CD8-positive, alpha-beta memory T cell (primary cell): ENCODE data around the gene RAPGEF5. TPM values are rescaled to one million over a fixed set of nuclear protein-coding genes. Genes with fewer than 3 reads are reported as not detected.

Experiments
- CTCF ChIA-PET: fragments of 350-600 bp; sonication (Branson Sonifier 250); formaldehyde crosslinking; loops from one replicate; lab custom pipeline; 2021; ENCODE audit warnings: antibody characterized with exemption; lab: Charles Lee
- POLR2A ChIA-PET: fragments of 350-600 bp; sonication (Branson Sonifier 250); formaldehyde crosslinking; loops from one replicate; lab custom pipeline; 2021; ENCODE audit warnings: antibody characterized with exemption; lab: Charles Lee
- DNase-seq, 5 donors: peaks; one replicate each; pipeline versions ENCODE4 v3.0.0 to v3.0.0-alpha.2; 2020 to 2022; ENCODE audit warnings: mixed read lengths in 1 of 5
- H3K27ac ChIP-seq: one replicate; pipeline ENCODE4 v1.7.0; 2013; ENCODE audit warnings: low read depth, mild to moderate bottlenecking, low read length, moderate library complexity
- H3K27me3 ChIP-seq: 2 replicates; pipeline ENCODE4 v1.7.0; 2013; ENCODE audit warnings: low read length, mild to moderate bottlenecking; ENCODE audit not compliant: insufficient read depth, poor library complexity, severe bottlenecking
- H3K36me3 ChIP-seq: 2 replicates; pipeline ENCODE4 v1.7.0; 2013; ENCODE audit warnings: mild to moderate bottlenecking, low read length, moderate library complexity; ENCODE audit not compliant: insufficient read depth
- H3K4me1 ChIP-seq: 2 replicates; pipeline ENCODE4 v1.7.0; 2013; ENCODE audit warnings: mild to moderate bottlenecking, low read length, moderate library complexity; ENCODE audit not compliant: insufficient read depth
- H3K4me3 ChIP-seq: 2 replicates; pipeline ENCODE4 v1.7.0; 2013; ENCODE audit warnings: mild to moderate bottlenecking, low read length
- H3K9me3 ChIP-seq: 2 replicates; pipeline ENCODE4 v1.7.0; 2013; ENCODE audit warnings: mild to moderate bottlenecking, low read length
- H3K27ac Mint-ChIP-seq, 8 donors: one replicate each; pipeline ENCODE4 v1.8.0; 2020 to 2021; ENCODE audit warnings: mixed read lengths in 8 of 8, mild to moderate bottlenecking in 6 of 8, inconsistent platforms in 3 of 8, moderate library complexity in 3 of 8
- H3K27me3 Mint-ChIP-seq, 2 donors: one replicate each; pipeline ENCODE4 v1.8.0; 2020 to 2021; ENCODE audit warnings: mixed read lengths in 2 of 2, mild to moderate bottlenecking in 1 of 2, moderate library complexity in 1 of 2
- H3K36me3 Mint-ChIP-seq, 3 donors: one replicate each; pipeline ENCODE4 v1.8.0; 2020 to 2021; ENCODE audit warnings: mixed read lengths in 3 of 3, inconsistent platforms in 1 of 3, mild to moderate bottlenecking in 1 of 3
- H3K4me1 Mint-ChIP-seq, 3 donors: one replicate each; pipeline ENCODE4 v1.8.0; 2020 to 2021; ENCODE audit warnings: mixed read lengths in 3 of 3, inconsistent platforms in 1 of 3, mild to moderate bottlenecking in 1 of 3
- H3K4me3 Mint-ChIP-seq, 7 donors: one replicate each; pipeline ENCODE4 v1.8.0; 2020 to 2021; ENCODE audit warnings: mixed read lengths in 7 of 7, mild to moderate bottlenecking in 6 of 7, moderate library complexity in 4 of 7, inconsistent platforms in 2 of 7
- H3K9me3 Mint-ChIP-seq, 5 donors: one replicate each; pipeline ENCODE4 v1.8.0; 2020 to 2022; ENCODE audit warnings: mixed read lengths in 5 of 5, mild to moderate bottlenecking in 3 of 5, moderate library complexity in 2 of 5, inconsistent platforms in 1 of 5
- polyA plus RNA-seq: library from polyadenylated mRNA; unstranded; fragments of 300-500 nt; fragmentation: Illumina TruSeq; gene quantifications from one replicate; pipeline ENCODE4 v1.2.3, GENCODE V29; 2021
- total RNA-seq, 2 experiments: library from RNA; stranded (reverse); gene quantifications; one replicate each; pipeline ENCODE4 v1.2.3, GENCODE V29; 2021

RAPGEF5 gene
- total and polyA plus RNA-seq, 3 experiments from 2014 or later = 0.13 to 0.86 (median 0.50) TPM

DNA sequence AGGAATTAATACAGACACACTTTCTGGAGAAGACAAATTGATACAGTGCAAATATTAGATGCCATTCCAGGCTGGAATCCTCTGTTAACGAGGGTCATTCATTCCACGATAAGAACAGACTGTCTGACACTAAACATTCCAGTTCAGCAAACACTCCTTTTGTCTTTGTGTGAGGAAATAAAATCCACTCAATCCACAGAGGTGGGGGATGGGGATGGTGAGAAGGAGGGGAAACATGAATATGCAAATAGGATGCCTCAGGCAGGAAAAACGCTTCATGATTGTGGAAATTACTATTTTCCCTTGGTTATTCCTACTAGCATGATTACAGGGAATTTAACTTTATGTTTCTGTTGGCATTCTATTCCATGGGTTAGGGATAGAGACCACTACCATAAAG is 214.4 kb downstream of the RAPGEF5 start:
- ChIA-PET POLR2A (no interaction called here), CTCF (no interaction called here)

DNA sequence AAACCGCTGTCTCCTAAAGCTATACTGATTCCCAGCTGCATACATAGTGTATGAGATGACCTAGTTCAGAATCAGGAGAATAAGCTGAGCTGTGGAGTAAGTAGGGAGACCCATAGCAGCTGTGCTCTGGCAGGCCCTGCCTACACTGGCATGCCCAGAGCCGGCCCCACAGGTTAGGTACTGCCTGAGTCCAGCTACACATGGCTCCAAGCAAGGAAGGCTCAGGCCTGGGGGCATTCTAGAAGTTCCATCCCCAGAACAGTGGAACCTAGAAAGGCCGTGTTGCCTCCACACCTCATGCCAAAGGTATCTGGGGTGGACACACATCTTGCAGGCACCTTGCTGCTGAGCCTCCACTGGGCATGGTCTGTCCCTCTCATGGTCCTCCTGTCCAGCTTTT is 215.6 kb downstream of the RAPGEF5 start:
- no peak overlapping the region for H3K4me3 ChIP-seq
- H3K36me3 ChIP-seq = no peaks in the 10 kb centered on the region
- no peak overlapping the region for H3K27ac ChIP-seq
- H3K36me3 Mint-ChIP-seq = no peaks in the 10 kb centered on the region
- CTCF ChIA-PET = no interaction called here
- H3K27ac Mint-ChIP-seq = no peak overlapping the region
- peaks cover 4 to 16% of the 10 kb centered on the region in 2 donors for H3K27me3 Mint-ChIP-seq
- no peak overlapping the region for H3K4me3 Mint-ChIP-seq
- H3K9me3 Mint-ChIP-seq = no peaks in the 10 kb centered on the region
- H3K4me1 Mint-ChIP-seq = no peaks in the 10 kb centered on the region
- no peak for DNase-seq
- no peaks in the 10 kb centered on the region for H3K9me3 ChIP-seq
- no peaks in the 10 kb centered on the region for H3K4me1 ChIP-seq
- POLR2A ChIA-PET = no interaction called here
- H3K27me3 ChIP-seq = no peaks in the 10 kb centered on the region

More for the DNA sequence above, 214.4 kb downstream of the RAPGEF5 start:
- Histone ChIP-seq H3K27ac (no peak overlapping the region), H3K36me3 (no peaks in the 10 kb centered on the region), H3K4me3 (no peak overlapping the region), H3K4me1 (no peaks in the 10 kb centered on the region), H3K9me3 (no peaks in the 10 kb centered on the region), H3K27me3 (no peaks in the 10 kb centered on the region)
- peaks cover 0 to 6% (median 6%) of the 10 kb centered on the region in 3 donors for H3K4me1 Mint-ChIP-seq
- H3K9me3 Mint-ChIP-seq = no peaks in the 10 kb centered on the region
- peaks cover 4 to 16% of the 10 kb centered on the region in 2 donors for H3K27me3 Mint-ChIP-seq
- DNase-seq = no peak
- H3K36me3 Mint-ChIP-seq = no peaks in the 10 kb centered on the region
- H3K4me3 Mint-ChIP-seq = no peak overlapping the region
- H3K27ac Mint-ChIP-seq = no peak overlapping the region

DNA sequence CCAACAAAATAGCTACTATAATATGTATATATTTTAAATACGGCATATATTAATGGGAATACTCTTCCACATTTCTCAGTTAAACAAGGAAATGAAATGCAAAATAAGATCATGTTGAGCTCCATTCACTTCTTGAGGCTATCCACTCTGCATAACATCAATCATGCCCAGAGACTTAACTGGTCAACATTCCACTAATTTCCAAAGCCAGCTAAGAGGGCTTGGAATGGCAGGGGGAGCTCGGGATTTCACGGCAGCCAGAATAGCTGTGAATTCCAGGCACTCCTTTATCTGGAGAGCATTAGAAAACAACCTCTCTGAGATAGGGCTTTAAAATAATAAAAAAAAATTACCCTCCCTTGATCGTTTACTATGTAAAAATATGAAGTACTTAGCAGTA is 216.4 kb downstream of the RAPGEF5 start:
- Mint-ChIP-seq H3K36me3 (no peaks in the 10 kb centered on the region), H3K4me3 (no peak overlapping the region), H3K4me1 (no peaks in the 10 kb centered on the region), H3K9me3 (no peaks in the 10 kb centered on the region), H3K27me3 (peaks cover 4 to 20% of the 10 kb centered on the region in 2 donors), H3K27ac (no peak overlapping the region)
- H3K27me3 ChIP-seq = no peaks in the 10 kb centered on the region
- H3K9me3 ChIP-seq = no peaks in the 10 kb centered on the region
- H3K27ac ChIP-seq = no peak overlapping the region
- no peak overlapping the region for H3K4me3 ChIP-seq
- ChIA-PET CTCF (no interaction called here), POLR2A (no interaction called here)
- no peaks in the 10 kb centered on the region for H3K36me3 ChIP-seq
- no peak for DNase-seq
- H3K4me1 ChIP-seq = no peaks in the 10 kb centered on the region

- Mint-ChIP-seq H3K4me1 (no peaks in the 10 kb centered on the region), H3K36me3 (no peaks in the 10 kb centered on the region), H3K27ac (no peak overlapping the region), H3K27me3 (peaks cover 5 to 18% of the 10 kb centered on the region in 2 donors), H3K4me3 (no peak overlapping the region), H3K9me3 (no peaks in the 10 kb centered on the region)
- ChIA-PET CTCF (no interaction called here), POLR2A (no interaction called here)
- Histone ChIP-seq H3K9me3 (no peaks in the 10 kb centered on the region), H3K27ac (no peak overlapping the region), H3K4me1 (no peaks in the 10 kb centered on the region), H3K4me3 (no peak overlapping the region), H3K27me3 (no peaks in the 10 kb centered on the region), H3K36me3 (no peaks in the 10 kb centered on the region)
- no peak for DNase-seq
Observed at GRCh38 chr7:22138886-22139285, 218.1 kb downstream of the RAPGEF5 start.

- Mint-ChIP-seq H3K27ac (no peak overlapping the region), H3K4me1 (no peaks in the 10 kb centered on the region), H3K9me3 (no peaks in the 10 kb centered on the region), H3K36me3 (no peaks in the 10 kb centered on the region), H3K27me3 (peaks cover 3 to 15% of the 10 kb centered on the region in 2 donors), H3K4me3 (no peak overlapping the region)
- H3K4me3 ChIP-seq = no peak overlapping the region
- ChIA-PET POLR2A (no interaction called here), CTCF (no interaction called here)
- H3K27me3 ChIP-seq = no peaks in the 10 kb centered on the region
- H3K36me3 ChIP-seq = no peaks in the 10 kb centered on the region
- H3K9me3 ChIP-seq = no peaks in the 10 kb centered on the region
- DNase-seq = no peak
- H3K27ac ChIP-seq = no peak overlapping the region
- H3K4me1 ChIP-seq = no peaks in the 10 kb centered on the region
Observed at GRCh38 chr7:22138106-22138505, 218.8 kb downstream of the RAPGEF5 start.

DNA sequence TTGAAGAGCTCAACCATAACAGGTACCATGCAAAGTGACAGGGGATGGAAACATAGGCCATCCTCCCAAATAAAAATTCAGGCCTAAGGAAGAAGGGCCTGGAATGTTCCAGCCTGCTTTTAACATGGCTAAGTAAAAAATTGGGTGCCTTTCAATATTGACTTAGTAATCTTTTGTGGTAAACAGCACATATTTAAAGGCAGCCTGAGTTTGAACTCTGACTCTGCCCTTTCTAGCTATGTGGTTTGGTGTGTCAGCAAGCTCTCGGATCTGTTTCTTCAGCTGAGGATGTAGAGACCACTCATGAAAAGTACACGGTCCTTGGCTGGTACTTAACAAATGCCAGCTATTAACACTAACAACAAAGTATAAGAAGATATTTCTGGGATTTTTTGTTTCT is 219.5 kb downstream of the RAPGEF5 start:
- H3K36me3 ChIP-seq = no peaks in the 10 kb centered on the region
- no peak overlapping the region for H3K27ac ChIP-seq
- Mint-ChIP-seq H3K36me3 (no peaks in the 10 kb centered on the region), H3K4me1 (no peaks in the 10 kb centered on the region), H3K4me3 (no peak overlapping the region), H3K27me3 (peaks cover 5 to 15% of the 10 kb centered on the region in 2 donors), H3K9me3 (no peaks in the 10 kb centered on the region), H3K27ac (no peak overlapping the region)
- H3K4me1 ChIP-seq = no peaks in the 10 kb centered on the region
- no peak for DNase-seq
- H3K9me3 ChIP-seq = no peaks in the 10 kb centered on the region
- no peaks in the 10 kb centered on the region for H3K27me3 ChIP-seq
- CTCF ChIA-PET = no interaction called here
- H3K4me3 ChIP-seq = no peak overlapping the region
- POLR2A ChIA-PET = no interaction called here

GRCh38 chr7:22137026-22137425 is 219.9 kb downstream of the RAPGEF5 start:
- Mint-ChIP-seq H3K27me3 (peaks cover 5 to 14% of the 10 kb centered on the region in 2 donors), H3K36me3 (no peaks in the 10 kb centered on the region), H3K27ac (no peak overlapping the region), H3K4me3 (no peak overlapping the region), H3K4me1 (no peaks in the 10 kb centered on the region), H3K9me3 (no peaks in the 10 kb centered on the region)
- no peak overlapping the region for H3K27ac ChIP-seq
- no peak for DNase-seq
- H3K9me3 ChIP-seq = no peaks in the 10 kb centered on the region
- no peaks in the 10 kb centered on the region for H3K36me3 ChIP-seq
- ChIA-PET CTCF (no interaction called here), POLR2A (no interaction called here)
- no peaks in the 10 kb centered on the region for H3K27me3 ChIP-seq
- H3K4me1 ChIP-seq = no peaks in the 10 kb centered on the region
- no peak overlapping the region for H3K4me3 ChIP-seq

DNA sequence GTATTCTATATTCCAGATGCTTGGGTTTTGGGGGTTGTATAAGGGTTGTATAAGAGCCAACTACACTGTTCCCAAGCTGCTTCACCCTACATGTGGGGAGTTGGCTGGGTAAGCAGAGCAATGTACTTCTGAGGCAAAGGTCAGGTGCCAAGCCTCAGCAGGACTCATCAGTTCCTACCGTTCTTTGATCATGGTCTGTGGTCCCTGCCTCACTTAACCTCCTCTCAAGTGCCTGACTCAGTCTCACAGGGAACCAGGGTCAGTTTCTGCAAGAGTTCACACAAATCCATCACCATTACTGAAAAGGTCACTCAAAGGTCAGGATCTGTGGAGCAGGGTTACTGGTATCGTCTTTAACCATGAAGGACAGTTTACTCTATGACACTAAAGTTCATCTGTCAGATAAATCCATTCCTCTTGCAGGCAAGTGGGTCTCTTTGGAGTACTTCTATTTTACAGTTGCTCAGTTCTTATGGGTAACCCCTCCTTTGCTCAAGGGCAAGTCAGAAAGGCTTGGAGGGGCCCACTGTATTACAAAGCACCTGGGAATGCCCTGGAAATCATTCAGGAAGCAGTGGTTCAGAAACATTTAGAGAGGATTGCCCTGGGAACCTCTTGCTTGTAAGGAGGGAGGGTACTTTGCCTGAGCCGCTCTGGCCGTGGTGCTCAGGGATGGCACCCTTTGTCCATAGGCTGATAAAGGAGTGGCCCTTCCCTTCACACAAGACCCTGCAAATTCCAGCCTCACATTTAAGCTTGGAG is 227.0 kb downstream of the RAPGEF5 start:
- Mint-ChIP-seq H3K9me3 (no peaks in the 10 kb centered on the region), H3K27ac (no peak overlapping the region), H3K27me3 (peaks cover 16 to 29% of the 10 kb centered on the region in 2 donors), H3K36me3 (no peaks in the 10 kb centered on the region), H3K4me1 (no peaks in the 10 kb centered on the region), H3K4me3 (no peak overlapping the region)
- DNase-seq = no peak
- no peaks in the 10 kb centered on the region for H3K4me1 ChIP-seq
- H3K9me3 ChIP-seq = no peaks in the 10 kb centered on the region
- no peaks in the 10 kb centered on the region for H3K27me3 ChIP-seq
- H3K4me3 ChIP-seq = no peak overlapping the region
- ChIA-PET CTCF (interaction anchor here (1.4 kb wide), 1 partner anchor 19 kb away, joined by 3 read pairs; no protein-coding TSS in a partner anchor), POLR2A (no interaction called here)
- no peaks in the 10 kb centered on the region for H3K36me3 ChIP-seq
- H3K27ac ChIP-seq = no peak overlapping the region
